GM18519 (cell line): ENCODE data around the gene RNF41.
"Not testable (repeated sequence)": the region's sequence is repeated elsewhere in the genome, so short reads cannot be mapped to it uniquely, and the experiment has no call there.

Experiments used
- ATAC-seq: cut with Tn5 transposase; IDR thresholded peaks from one replicate; pipeline ENCODE4 v1.9.1; 2021; ENCODE audit warnings: mild to moderate bottlenecking, moderate library complexity; ENCODE audit not compliant: unreplicated experiment, low FRiP score

The RNF41 gene

GRCh38 chr12:56156464-56157200 lies 65.1 kb downstream of the RNF41 start:
- ATAC-seq, result not testable (repeated sequence)

GRCh38 chr12:56155256-56155845 lies 66.4 kb downstream of the RNF41 start:
- ATAC-seq, result no peak

GRCh38 chr12:56154818-56155217 lies 66.9 kb downstream of the RNF41 start:
- no peak for ATAC-seq

- no peak for ATAC-seq
Observed at GRCh38 chr12:56154246-56154771, 67.4 kb downstream of the RNF41 start.

DNA sequence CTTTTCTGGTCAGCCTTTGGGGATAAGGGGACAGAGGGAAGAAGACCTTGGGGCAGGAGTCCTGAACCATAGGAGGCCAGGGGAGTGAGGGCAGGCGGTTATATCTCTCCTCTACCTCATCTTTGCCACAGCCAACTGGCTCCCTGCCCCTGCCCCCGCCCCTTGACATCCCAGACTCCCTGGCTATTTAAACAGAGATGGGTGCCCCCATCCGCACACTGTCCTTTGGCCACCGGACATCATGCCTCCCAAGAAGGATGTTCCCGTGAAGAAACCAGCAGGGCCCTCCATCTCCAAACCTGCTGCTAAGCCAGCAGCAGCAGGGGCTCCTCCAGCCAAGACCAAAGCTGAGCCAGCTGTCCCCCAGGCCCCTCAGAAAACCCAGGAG lies 68.0 kb downstream of the RNF41 start:
- no peak for ATAC-seq

DNA sequence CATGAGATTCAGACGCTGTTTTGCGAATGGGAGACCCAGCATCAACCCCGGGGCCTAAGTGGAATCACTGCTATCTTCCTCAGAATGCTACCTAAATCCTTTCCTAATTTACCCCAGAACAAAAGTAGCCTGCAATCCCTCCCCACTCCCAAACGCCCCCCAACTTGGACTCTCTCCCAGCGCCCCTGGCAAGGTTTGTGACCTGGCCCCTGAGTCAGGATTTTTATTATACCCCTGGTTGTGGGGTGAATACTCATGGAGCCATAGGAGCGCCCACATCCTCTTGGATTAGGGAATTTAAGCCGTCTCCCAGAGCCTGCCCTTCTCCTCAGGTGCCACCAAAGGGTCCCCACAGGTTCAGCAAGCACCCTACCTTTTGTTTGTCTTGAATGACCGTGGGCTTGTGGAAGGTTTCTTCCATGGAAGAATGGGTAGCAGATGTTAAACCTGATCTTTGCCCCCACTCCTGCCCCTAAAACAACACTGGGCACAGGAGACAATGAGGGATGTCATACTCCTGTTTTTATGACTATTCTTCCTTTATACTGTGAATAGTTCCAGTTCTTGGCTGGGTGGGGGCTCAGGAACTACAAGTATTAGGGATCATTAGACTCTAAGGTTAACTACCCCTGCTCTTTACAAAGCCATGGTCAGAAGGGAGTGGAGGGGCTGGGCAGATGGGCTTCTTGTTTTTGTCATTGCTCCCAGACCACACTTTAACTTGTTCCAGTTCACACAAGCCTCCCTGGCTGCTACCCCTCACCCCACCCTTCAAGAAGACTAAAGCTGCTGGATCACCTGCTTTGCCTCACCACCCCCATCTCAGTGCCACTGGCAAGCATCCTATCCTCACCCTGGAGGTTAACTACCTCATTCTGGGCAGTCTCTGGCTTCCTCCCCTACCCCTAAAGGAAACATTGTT lies 68.7 kb downstream of the RNF41 start:
- ATAC-seq, result no peak
